LHCN-M2 (cell line): ENCODE results near the gene ARSG. TPM values are rescaled to one million over a fixed set of nuclear protein-coding genes. Genes with fewer than 3 reads are reported as not detected.
"Not testable (repeated sequence)": the region's sequence is repeated elsewhere in the genome, so short reads cannot be mapped to it uniquely, and the experiment has no call there.

Experiments
- DNase-seq: peaks from one replicate; pipeline ENCODE4 v3.0.0-alpha.2; 2012; ENCODE audit warnings: low read depth
- total RNA-seq: library from RNA; depleted of rRNA; stranded (reverse); fragments of >200 nt; gene quantifications from 2 replicates; pipeline ENCODE4 v1.2.3, GENCODE V29; 2014

Gene ARSG
- total RNA-seq, 1 experiment from 2014 or later: 3.2 TPM

GRCh38 chr17:68276339-68276738 is 15.0 kb upstream of the ARSG start:
- not testable (repeated sequence) for DNase-seq

- DNase-seq: no peak
Observed at GRCh38 chr17:68277807-68278206, 13.5 kb upstream of the ARSG start.

GRCh38 chr17:68281965-68282364 is 9.3 kb upstream of the ARSG start:
- not testable (repeated sequence) for DNase-seq

GRCh38 chr17:68288375-68288774 is 2.9 kb upstream of the ARSG start:
- DNase-seq: no peak

- no peak for DNase-seq
Observed at GRCh38 chr17:68288804-68289203, 2.5 kb upstream of the ARSG start.

- no peak for DNase-seq
Observed at GRCh38 chr17:68289473-68289872, 1.8 kb upstream of the ARSG start.

GRCh38 chr17:68289936-68290267 is 1.4 kb upstream of the ARSG start:
- DNase-seq: no peak

- DNase-seq: no peak
Observed at GRCh38 chr17:68290268-68290954, 884 bp upstream of the ARSG start.

GRCh38 chr17:68291836-68292688 is 767 bp downstream of the ARSG start:
- DNase-seq: peak; percentile 58

- DNase-seq: no peak
Observed at GRCh38 chr17:68292689-68293040, 1.4 kb downstream of the ARSG start.

GRCh38 chr17:68293490-68294195 is 2.3 kb downstream of the ARSG start:
- DNase-seq: no peak

- DNase-seq: no peak
Observed at GRCh38 chr17:68294196-68294555, 2.9 kb downstream of the ARSG start.

GRCh38 chr17:68294617-68295016 is 3.3 kb downstream of the ARSG start:
- no peak for DNase-seq

- no peak for DNase-seq
Observed at GRCh38 chr17:68295086-68295485, 3.8 kb downstream of the ARSG start.

GRCh38 chr17:68296217-68297191 is 5.2 kb downstream of the ARSG start:
- no peak for DNase-seq

GRCh38 chr17:68297195-68297594 is 5.9 kb downstream of the ARSG start:
- no peak for DNase-seq

- no peak for DNase-seq
Observed at GRCh38 chr17:68298601-68299000, 7.3 kb downstream of the ARSG start.

GRCh38 chr17:68299817-68300216 is 8.5 kb downstream of the ARSG start:
- no peak for DNase-seq

- DNase-seq: no peak
Observed at GRCh38 chr17:68301438-68301959, 10.2 kb downstream of the ARSG start.

GRCh38 chr17:68302066-68302564 is 10.8 kb downstream of the ARSG start:
- peak; percentile 78 for DNase-seq

- no peak for DNase-seq
Observed at GRCh38 chr17:68302666-68303065, 11.4 kb downstream of the ARSG start.
